IMR-90 (cell line): ENCODE results near the gene RPS6KL1. TPM values are rescaled to one million over a fixed set of nuclear protein-coding genes. Genes with fewer than 3 reads are reported as not detected.
A peak's percentile ranks its signal among the peaks of the same experiment; 100 is the strongest.

Experiments used
- ATAC-seq: fragments of 200-7000 bp; cut with Tn5 transposase; 2 replicates; pipeline ENCODE4 v1.9.1; 2020; ENCODE audit warnings: low read depth, mild to moderate bottlenecking, moderate library complexity
- BruUV-seq: library from RNA; stranded (reverse); fragments of 400-500 nt; replicated peaks from 2 replicates; lab custom pipeline; 2021; lab: Mats Ljungman, UMichigan
- CTCF ChIA-PET: fragments of 300-600 bp; formaldehyde crosslinking; extraction: SDS; loops from one replicate; lab custom pipeline; 2021; ENCODE audit warnings: antibody characterized with exemption; lab: Yijun Ruan, JAX
- POLR2A ChIA-PET: fragments of 300-600 bp; sonication (Branson Sonifier 250); formaldehyde crosslinking; loops from one replicate; lab custom pipeline; 2022; ENCODE audit warnings: antibody characterized with exemption; ENCODE audit not compliant: unreplicated experiment; lab: Charles Lee
- DNase-seq: peaks from one replicate; pipeline ENCODE4 v3.0.0; 2013
- H2AFZ ChIP-seq: replicated peaks from 2 replicates; pipeline ENCODE3; 2013; ENCODE audit warnings: low read length, mild to moderate bottlenecking; ENCODE audit not compliant: poor library complexity
- H2AK5ac ChIP-seq: 2 replicates; pipeline ENCODE4 v1.6.1; 2013; ENCODE audit warnings: low read depth, low read length, inconsistent platforms
- H2AK9ac ChIP-seq: replicated peaks from 2 replicates; pipeline ENCODE3; 2013; ENCODE audit warnings: mild to moderate bottlenecking, low read depth, low read length, moderate library complexity; ENCODE audit not compliant: poor library complexity
- H2BK120ac ChIP-seq: 2 replicates; pipeline ENCODE4 v1.6.1; 2013; ENCODE audit warnings: low read depth, low read length, inconsistent platforms
- H2BK15ac ChIP-seq: 3 replicates; pipeline ENCODE4 v1.6.1; 2013; ENCODE audit warnings: low read depth, low read length, inconsistent platforms
- H2BK20ac ChIP-seq: 2 replicates; pipeline ENCODE4 v1.6.1; 2013; ENCODE audit warnings: low read depth, mild to moderate bottlenecking, inconsistent platforms, low read length, moderate library complexity
- H2BK5ac ChIP-seq: 2 replicates; pipeline ENCODE4 v1.6.1; 2013; ENCODE audit warnings: mild to moderate bottlenecking, low read depth, low read length, inconsistent platforms; ENCODE audit not compliant: poor library complexity, severe bottlenecking
- H3K14ac ChIP-seq: replicated peaks from 2 replicates; pipeline ENCODE4 v1.6.1; 2013; ENCODE audit warnings: low read depth, low read length, inconsistent platforms
- H3K18ac ChIP-seq: 2 replicates; pipeline ENCODE4 v1.6.1; 2013; ENCODE audit warnings: low read depth, low read length, control low read depth
- H3K23ac ChIP-seq: 2 replicates; pipeline ENCODE4 v1.6.1; 2013; ENCODE audit warnings: low read depth, low read length, inconsistent platforms
- H3K27ac ChIP-seq: 2 replicates; pipeline ENCODE4 v1.5.1; 2013; ENCODE audit warnings: mild to moderate bottlenecking, control low read depth, low read length; ENCODE audit not compliant: insufficient read depth
- H3K27me3 ChIP-seq: 2 replicates; pipeline ENCODE4 v1.6.1; 2013; ENCODE audit warnings: low read length; ENCODE audit not compliant: control insufficient read depth, insufficient read depth
- H3K36me3 ChIP-seq: 2 replicates; pipeline ENCODE4 v1.6.1; 2013; ENCODE audit warnings: low read length, mixed read lengths; ENCODE audit not compliant: control insufficient read depth, insufficient read depth
- H3K4ac ChIP-seq: 2 replicates; pipeline ENCODE4 v1.6.1; 2013; ENCODE audit warnings: low read depth, low read length, inconsistent platforms
- H3K4me1 ChIP-seq: 2 replicates; pipeline ENCODE4 v1.6.1; 2013; ENCODE audit warnings: low read length, mixed read lengths; ENCODE audit not compliant: control insufficient read depth, insufficient read depth
- H3K4me2 ChIP-seq: 2 replicates; pipeline ENCODE4 v1.6.1; 2013; ENCODE audit warnings: low read depth, mild to moderate bottlenecking, control low read depth, low read length, moderate library complexity
- H3K4me3 ChIP-seq: 2 replicates; pipeline ENCODE4 v1.5.1; 2013; ENCODE audit warnings: low read depth, mild to moderate bottlenecking, control low read depth, low read length, moderate library complexity; ENCODE audit not compliant: insufficient read depth
- H3K56ac ChIP-seq: 2 replicates; pipeline ENCODE4 v1.6.1; 2013; ENCODE audit warnings: low read length, inconsistent platforms; ENCODE audit not compliant: insufficient read depth; ENCODE audit errors: extremely low read depth
- H3K79me1 ChIP-seq, 2 experiments: 2 replicates each; pipeline ENCODE4 v1.6.1; 2013; ENCODE audit warnings: low read length in 2 of 2, inconsistent platforms in 1 of 2, low read depth in 1 of 2
- H3K9ac ChIP-seq: 2 replicates; pipeline ENCODE4 v1.6.1; 2013; ENCODE audit warnings: low read depth, low read length, control low read depth
- H3K9me1 ChIP-seq: 2 replicates; pipeline ENCODE4 v1.6.1; 2013; ENCODE audit warnings: low read length, inconsistent platforms; ENCODE audit not compliant: insufficient read depth
- H3K9me3 ChIP-seq: 2 replicates; pipeline ENCODE4 v1.6.1; 2013; ENCODE audit warnings: low read length; ENCODE audit not compliant: control insufficient read depth, insufficient read depth
- H4K20me1 ChIP-seq: 2 replicates; pipeline ENCODE4 v1.6.1; 2013; ENCODE audit warnings: low read length, inconsistent platforms; ENCODE audit not compliant: insufficient read depth
- H4K5ac ChIP-seq: 2 replicates; pipeline ENCODE4 v1.6.1; 2013; ENCODE audit warnings: mild to moderate bottlenecking, low read depth, low read length, control low read depth
- H4K8ac ChIP-seq, 2 experiments: 2 replicates each; pipeline ENCODE4 v1.6.1; 2013; ENCODE audit warnings: low read depth in 2 of 2, low read length in 2 of 2, control low read depth in 1 of 2, inconsistent platforms in 1 of 2
- H4K91ac ChIP-seq: 2 replicates; pipeline ENCODE4 v1.6.1; 2013; ENCODE audit warnings: low read depth, low read length, inconsistent platforms; ENCODE audit not compliant: insufficient read depth
- BHLHE40 ChIP-seq: fragments of 150-350 bp; IDR thresholded peaks from 2 replicates; pipeline ENCODE4 v1.6.1; 2016; ENCODE audit warnings: mild to moderate bottlenecking, low read depth, low read length
- CEBPB ChIP-seq: IDR thresholded peaks from 2 replicates; pipeline ENCODE4 v1.6.1; 2012; ENCODE audit warnings: low read depth, low read length, improper control_type of control experiment
- CHD1 ChIP-seq: IDR thresholded peaks from 2 replicates; pipeline ENCODE4 v1.6.1; 2012; ENCODE audit warnings: low read depth, low read length, improper control_type of control experiment
- CTCF ChIP-seq: conservative IDR thresholded peaks from 2 replicates; pipeline ENCODE4 v1.5.1; 2012; ENCODE audit warnings: mild to moderate bottlenecking, low read depth, low read length, improper control_type of control experiment
- FOS ChIP-seq: fragments of 150-350 bp; IDR thresholded peaks from 2 replicates; pipeline ENCODE4 v1.6.1; 2016; ENCODE audit warnings: low read depth, low read length
- MAZ ChIP-seq: IDR thresholded peaks from 2 replicates; pipeline ENCODE4 v1.6.1; 2012; ENCODE audit warnings: low read depth, mild to moderate bottlenecking, low read length, improper control_type of control experiment, moderate library complexity, borderline replicate concordance
- MXI1 ChIP-seq: IDR thresholded peaks from 2 replicates; pipeline ENCODE4 v1.6.1; 2012; ENCODE audit warnings: low read depth, mild to moderate bottlenecking, low read length, moderate library complexity, borderline replicate concordance
- NFE2L2 ChIP-seq: fragments of 150-350 bp; IDR thresholded peaks from 2 replicates; pipeline ENCODE4 v1.6.1; 2016; ENCODE audit warnings: low read depth, mild to moderate bottlenecking, low read length
- POLR2A ChIP-seq: IDR thresholded peaks from 2 replicates; pipeline ENCODE4 v1.6.1; 2012; ENCODE audit warnings: mild to moderate bottlenecking, low read depth, low read length
- RAD21 ChIP-seq: IDR thresholded peaks from 2 replicates; pipeline ENCODE4 v1.6.1; 2012; ENCODE audit warnings: low read length, improper control_type of control experiment
- RCOR1 ChIP-seq: IDR thresholded peaks from 2 replicates; pipeline ENCODE4 v1.6.1; 2012; ENCODE audit warnings: mild to moderate bottlenecking, low read length, improper control_type of control experiment; ENCODE audit not compliant: insufficient replicate concordance
- RFX5 ChIP-seq: IDR thresholded peaks from 2 replicates; pipeline ENCODE4 v1.8.0; 2012; ENCODE audit warnings: low read depth, mild to moderate bottlenecking, low read length, moderate library complexity
- SMC3 ChIP-seq: fragments of 150-350 bp; IDR thresholded peaks from 2 replicates; pipeline ENCODE4 v1.6.1; 2016; ENCODE audit warnings: low read depth, mild to moderate bottlenecking, antibody characterized with exemption, low read length, moderate library complexity
- WGBS, 2 experiments: methylation state at CpG; one replicate each; pipeline versions ENCODE4 v1.1.5 to v1.1.7; 2013; ENCODE audit warnings: missing lambda C conversion rate in 2 of 2; ENCODE audit not compliant: insufficient read length in 1 of 2; ENCODE audit errors: extremely low coverage in 2 of 2; 5-methylcytosine and 5-hydroxymethylcytosine counted together
- dilution Hi-C: fragments of 300-500 bp; cut with HindIII; formaldehyde crosslinking; loops from one replicate; pipeline ENCODE4 v1.14.3; 2018; ENCODE audit warnings: low sequenced_read_pairs; ENCODE audit not compliant: unreplicated experiment
- in situ Hi-C: fragments of 300-500 bp; cut with MboI; formaldehyde crosslinking; loops from 3 replicates; pipeline ENCODE4 v1.14.3; 2019; ENCODE audit warnings: low sequenced_read_pairs, inconsistent platforms, mixed read lengths
- intact Hi-C: fragments of 100-400 bp; cut with micrococcal nuclease; formaldehyde crosslinking; loops from 2 replicates; pipeline ENCODE4 v1.10.0; 2022
- polyA plus RNA-seq, 3 experiments: library from polyadenylated mRNA; depleted of rRNA; stranded (reverse); fragments of >200 nt; gene quantifications; 2 replicates each; pipeline ENCODE4 v1.2.3, GENCODE V29; 2012; ENCODE audit warnings: low replicate concordance in 1 of 3
- total RNA-seq: library from RNA; depleted of rRNA; stranded (reverse); fragments of >200 nt; gene quantifications from 2 replicates; pipeline ENCODE4 v1.2.3, GENCODE V29; 2012
- TF ChIP-seq, protein P1 (sequence below): fragments of 150-350 bp; IDR thresholded peaks from 2 replicates; pipeline ENCODE4 v1.6.1; 2016; ENCODE audit warnings: low read depth, mild to moderate bottlenecking, low read length, moderate library complexity, borderline replicate concordance
- TF ChIP-seq, protein P2 (sequence below): fragments of 150-350 bp; IDR thresholded peaks from 2 replicates; pipeline ENCODE4 v1.6.1; 2017; ENCODE audit warnings: mild to moderate bottlenecking, antibody characterized with exemption, low read length, low read depth

Gene RPS6KL1
- total and polyA plus RNA-seq, 2 of the 4 experiments (the other 2 are of a cell fraction) = 0.72 to 1.7 TPM

DNA sequence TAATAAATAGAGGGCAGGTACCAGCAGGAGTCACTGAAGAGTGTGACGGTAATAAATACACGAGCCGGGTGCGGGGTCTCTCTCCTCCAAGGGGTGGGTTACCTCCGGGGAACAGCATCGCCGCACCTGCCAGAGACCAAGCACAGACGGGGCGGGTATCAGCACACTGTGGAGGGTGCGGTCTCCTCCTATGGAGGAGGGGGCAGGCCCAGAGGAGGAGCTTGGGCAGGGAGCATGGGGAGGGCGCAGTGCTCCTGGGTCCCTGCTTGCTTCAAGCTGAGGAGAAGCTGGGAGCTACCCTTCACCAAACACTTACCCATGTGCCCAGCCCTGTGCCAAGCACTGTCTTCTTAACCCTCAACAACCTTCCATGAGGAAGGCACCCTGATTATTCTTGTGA is 19.5 kb upstream of the RPS6KL1 start:
- Histone ChIP-seq H3K9me3 (no peaks in the 10 kb centered on the region), H3K4me2 (no peak overlapping the region), H3K4me3 (no peak overlapping the region), H3K4me1 (peaks cover 21% of the 10 kb centered on the region), H4K91ac (no peak overlapping the region), H3K79me1 (no peaks in the 10 kb centered on the region), H3K18ac (no peak overlapping the region), H2BK15ac (no peak overlapping the region; the same call in 2 of the 3 replicates), H3K56ac (no peak overlapping the region), H4K5ac (no peak overlapping the region), H2AK5ac (peak overlapping the region; percentile 20; the same call in 1 of the 2 replicates), H3K14ac (no peak overlapping the region), H3K9me1 (peaks cover 18% of the 10 kb centered on the region), H4K20me1 (no peaks in the 10 kb centered on the region), H2BK20ac (no peak overlapping the region), H2AFZ (peak overlapping the region; percentile 23), H3K36me3 (no peaks in the 10 kb centered on the region), H4K8ac (no peak overlapping the region; a peak in 1 of 4 replicates), H2BK120ac (no peak overlapping the region), H3K27me3 (no peaks in the 10 kb centered on the region), H2BK5ac (no peak overlapping the region), H3K4ac (no peak overlapping the region), H2AK9ac (peak overlapping the region; percentile 16), H3K23ac (no peak overlapping the region), H3K9ac (no peak overlapping the region), H3K27ac (no peak overlapping the region)
- ATAC-seq = no peak
- WGBS, 2 experiments = 67% methylated on average over 1 of the region's 11 CpGs; no CpG with 5 or more reads in 1 of the 2 experiments
- dilution Hi-C loops = no loop called here
- TF ChIP-seq POLR2A (no peak), CHD1 (no peak), SMC3 (no peak), BHLHE40 (no peak), CEBPB (no peak), CTCF (no peak), RFX5 (no peak), RCOR1 (no peak), RAD21 (no peak), FOS (no peak), NFE2L2 (no peak), MAZ (no peak), MXI1 (no peak)
- TF ChIP-seq, protein P1, sequence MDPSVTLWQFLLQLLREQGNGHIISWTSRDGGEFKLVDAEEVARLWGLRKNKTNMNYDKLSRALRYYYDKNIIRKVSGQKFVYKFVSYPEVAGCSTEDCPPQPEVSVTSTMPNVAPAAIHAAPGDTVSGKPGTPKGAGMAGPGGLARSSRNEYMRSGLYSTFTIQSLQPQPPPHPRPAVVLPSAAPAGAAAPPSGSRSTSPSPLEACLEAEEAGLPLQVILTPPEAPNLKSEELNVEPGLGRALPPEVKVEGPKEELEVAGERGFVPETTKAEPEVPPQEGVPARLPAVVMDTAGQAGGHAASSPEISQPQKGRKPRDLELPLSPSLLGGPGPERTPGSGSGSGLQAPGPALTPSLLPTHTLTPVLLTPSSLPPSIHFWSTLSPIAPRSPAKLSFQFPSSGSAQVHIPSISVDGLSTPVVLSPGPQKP = no peak
- TF ChIP-seq, protein P2, sequence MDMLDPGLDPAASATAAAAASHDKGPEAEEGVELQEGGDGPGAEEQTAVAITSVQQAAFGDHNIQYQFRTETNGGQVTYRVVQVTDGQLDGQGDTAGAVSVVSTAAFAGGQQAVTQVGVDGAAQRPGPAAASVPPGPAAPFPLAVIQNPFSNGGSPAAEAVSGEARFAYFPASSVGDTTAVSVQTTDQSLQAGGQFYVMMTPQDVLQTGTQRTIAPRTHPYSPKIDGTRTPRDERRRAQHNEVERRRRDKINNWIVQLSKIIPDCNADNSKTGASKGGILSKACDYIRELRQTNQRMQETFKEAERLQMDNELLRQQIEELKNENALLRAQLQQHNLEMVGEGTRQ = no peak
- intact Hi-C loops = loop anchor here (5.0 to 10.0 kb wide), 2 partner anchors 125 to 352 kb away; partner anchors contain the start of gene ZC2HC1C
- in situ Hi-C loops = no loop called here
- POLR2A ChIA-PET = no interaction called here
- BruUV-seq = no TSS peak
- CTCF ChIA-PET = interaction anchor here (1.5 kb wide), 1 partner anchor 146 kb away, joined by 7 read pairs; no protein-coding TSS in a partner anchor
- DNase-seq = no peak
